GM18873 (cell line): ENCODE measurements around the gene PKNOX2.

Source experiments
- ATAC-seq: cut with Tn5 transposase; IDR thresholded peaks from one replicate; pipeline ENCODE4 v1.9.1; 2021; ENCODE audit warnings: mild to moderate bottlenecking, moderate library complexity, moderate number of reproducible peaks; ENCODE audit not compliant: unreplicated experiment, low FRiP score

Gene PKNOX2

DNA sequence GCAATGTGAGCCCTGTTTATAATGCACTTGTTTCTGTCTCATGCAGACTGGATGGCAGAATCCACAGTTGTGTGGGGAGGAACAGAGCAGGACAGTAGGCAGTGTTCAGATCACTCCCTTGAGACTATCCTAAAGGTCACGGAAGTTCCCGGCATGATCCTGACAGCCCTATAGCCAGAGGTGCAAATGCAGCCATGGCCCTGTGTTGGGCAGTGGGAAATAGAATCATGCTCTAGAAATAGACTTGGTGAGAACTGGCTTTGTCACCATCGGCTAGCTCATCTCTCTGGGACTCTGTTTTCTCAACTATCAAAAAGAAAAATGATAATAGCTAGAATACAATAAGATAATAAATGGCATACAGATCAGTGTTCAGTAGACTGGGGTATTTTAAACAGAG, 208.4 kb downstream of the PKNOX2 start:
- no peak for ATAC-seq

DNA sequence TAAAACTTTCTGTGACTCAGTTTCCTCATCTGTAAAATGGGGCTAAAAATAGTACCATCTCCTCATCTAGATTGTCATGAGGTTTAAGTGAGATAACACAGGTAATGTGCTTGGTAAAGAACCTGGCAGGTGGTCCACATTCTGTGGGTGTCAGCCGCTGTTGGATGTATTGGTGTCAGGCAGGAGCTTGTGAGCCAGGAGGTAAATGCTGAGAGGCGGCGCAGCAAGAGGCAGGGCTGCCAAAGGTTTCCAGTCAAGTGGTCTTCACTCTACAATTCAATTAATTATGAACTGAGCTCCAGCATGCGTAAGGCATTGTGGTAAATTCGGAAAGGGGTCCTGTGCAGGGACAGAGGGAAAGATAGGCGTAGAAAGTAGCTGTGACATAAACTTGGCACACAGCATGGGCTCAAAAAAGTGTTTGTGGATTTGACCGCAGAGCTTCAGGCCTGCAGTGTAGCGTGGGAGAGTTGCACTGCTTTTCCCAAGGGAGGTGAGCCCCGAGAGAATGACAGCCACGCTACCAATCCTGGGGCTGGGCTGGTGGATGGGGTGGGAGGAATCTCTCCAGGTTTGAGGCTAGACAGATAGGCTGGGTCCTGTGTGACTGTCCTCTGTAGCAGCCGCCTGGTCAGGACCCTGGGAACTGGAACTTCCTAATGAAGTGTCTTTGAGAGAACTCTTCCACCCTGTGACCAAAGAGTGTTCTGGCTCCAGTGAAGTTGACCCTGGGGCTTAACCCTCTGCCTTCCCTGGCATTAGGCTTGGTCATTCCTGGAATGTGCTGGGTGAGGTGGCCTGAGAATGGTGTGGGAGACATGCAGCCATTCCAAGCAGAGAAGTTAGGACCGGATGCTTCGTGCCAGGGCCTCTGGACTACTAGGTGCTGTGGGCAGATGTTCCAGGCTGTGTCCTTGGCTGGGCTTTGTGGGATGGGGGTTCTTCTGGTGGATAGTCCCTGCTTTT, 209.2 kb downstream of the PKNOX2 start:
- no peak for ATAC-seq

GRCh38 chr11:125374398-125374797, 209.8 kb downstream of the PKNOX2 start:
- ATAC-seq: no peak

GRCh38 chr11:125375146-125375545, 210.6 kb downstream of the PKNOX2 start:
- ATAC-seq: no peak

GRCh38 chr11:125376117-125376516, 211.6 kb downstream of the PKNOX2 start:
- no peak for ATAC-seq

DNA sequence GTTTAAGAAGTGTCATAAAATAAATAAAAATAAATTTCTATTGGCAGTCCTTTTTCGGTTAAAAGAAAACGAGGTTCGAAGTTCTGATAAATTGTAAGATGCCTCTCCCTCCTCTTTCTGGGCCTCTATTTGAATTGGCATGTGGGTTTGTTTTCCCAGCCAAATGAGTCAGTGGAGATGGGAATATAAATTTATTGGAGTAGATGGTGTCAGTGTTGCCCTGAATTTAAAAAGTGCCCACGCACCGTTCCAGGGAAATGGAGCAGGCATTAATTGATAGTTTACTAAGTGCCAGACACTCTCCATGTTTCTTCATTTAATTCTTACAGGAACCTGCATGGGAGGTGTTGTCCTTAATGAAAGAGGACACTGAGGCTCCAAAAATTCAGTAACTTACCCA, 212.3 kb downstream of the PKNOX2 start:
- no peak for ATAC-seq

- ATAC-seq: no peak
Observed at GRCh38 chr11:125378083-125378482, 213.5 kb downstream of the PKNOX2 start.

DNA sequence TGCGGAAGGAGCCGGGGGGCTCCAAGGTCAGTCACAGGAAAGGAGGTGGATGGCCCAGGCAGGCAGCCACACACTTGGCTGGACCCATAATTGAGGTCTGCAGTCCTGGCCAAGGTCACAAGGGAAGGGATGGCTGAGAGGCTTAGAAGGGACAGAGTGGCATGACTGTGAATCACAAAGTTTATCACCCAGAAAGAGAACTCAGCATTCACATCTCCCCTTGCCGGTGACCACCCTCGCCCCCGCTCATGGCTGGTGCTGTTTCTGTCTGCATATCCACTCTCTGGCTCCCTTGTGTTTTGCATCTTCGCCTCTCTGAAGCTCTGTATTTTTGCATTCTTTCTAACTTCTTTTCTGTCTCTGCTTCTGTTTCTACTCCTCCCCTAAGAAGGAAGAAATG, 214.0 kb downstream of the PKNOX2 start:
- ATAC-seq: no peak

DNA sequence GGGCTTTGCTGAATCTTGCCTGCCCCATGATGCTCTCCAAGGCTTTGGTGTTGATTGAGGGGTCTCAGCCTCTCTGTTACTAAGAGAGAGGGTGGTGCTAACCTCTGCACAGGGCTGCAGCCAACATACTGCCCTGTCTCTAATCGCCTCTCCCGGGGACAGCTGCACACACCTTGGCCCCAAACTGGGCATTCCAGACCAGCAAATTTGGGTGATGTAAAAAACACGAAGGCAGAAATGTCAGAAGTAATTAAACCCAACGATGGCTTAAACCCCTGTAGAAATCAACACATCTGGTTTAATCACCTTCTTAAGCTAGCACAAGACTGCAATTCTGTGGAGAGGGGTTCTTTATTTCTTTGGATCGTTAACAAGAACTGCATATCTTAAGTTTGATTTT, 215.0 kb downstream of the PKNOX2 start:
- ATAC-seq: no peak

GRCh38 chr11:125379981-125380380, 215.4 kb downstream of the PKNOX2 start:
- ATAC-seq: no peak

DNA sequence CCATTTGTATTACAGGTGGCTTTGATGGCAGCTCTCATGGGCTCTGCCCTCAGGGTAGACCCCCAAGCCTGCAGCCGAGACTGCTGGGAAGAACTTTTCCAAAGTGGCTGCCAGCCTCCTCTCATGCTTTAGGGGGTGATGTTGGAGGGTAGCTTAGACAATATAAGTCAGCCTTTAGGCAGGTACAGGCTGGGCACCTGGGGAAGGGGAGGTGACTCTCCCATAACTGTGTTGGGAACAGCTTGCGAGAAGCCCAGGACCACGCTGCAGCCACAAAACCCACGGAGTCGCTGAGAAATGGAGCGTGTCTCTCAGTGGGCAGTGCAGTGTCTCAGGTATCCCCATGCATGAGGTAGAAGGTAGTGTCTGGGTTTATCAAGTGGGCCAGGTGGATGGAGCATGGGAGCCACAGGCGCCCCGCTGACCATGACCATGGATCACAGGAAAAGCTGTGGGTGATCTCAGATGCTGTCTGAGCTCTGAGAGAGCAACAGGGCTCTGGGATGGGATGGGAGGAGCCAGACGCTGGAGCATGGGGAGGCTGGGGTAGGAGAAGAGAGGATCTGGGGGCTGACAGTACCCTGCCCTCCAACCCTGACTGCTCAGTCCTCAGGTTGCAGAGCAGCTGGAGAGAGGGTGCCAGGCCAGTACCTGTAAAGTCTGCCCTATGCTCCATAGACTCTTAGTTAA, 216.3 kb downstream of the PKNOX2 start:
- no peak for ATAC-seq

DNA sequence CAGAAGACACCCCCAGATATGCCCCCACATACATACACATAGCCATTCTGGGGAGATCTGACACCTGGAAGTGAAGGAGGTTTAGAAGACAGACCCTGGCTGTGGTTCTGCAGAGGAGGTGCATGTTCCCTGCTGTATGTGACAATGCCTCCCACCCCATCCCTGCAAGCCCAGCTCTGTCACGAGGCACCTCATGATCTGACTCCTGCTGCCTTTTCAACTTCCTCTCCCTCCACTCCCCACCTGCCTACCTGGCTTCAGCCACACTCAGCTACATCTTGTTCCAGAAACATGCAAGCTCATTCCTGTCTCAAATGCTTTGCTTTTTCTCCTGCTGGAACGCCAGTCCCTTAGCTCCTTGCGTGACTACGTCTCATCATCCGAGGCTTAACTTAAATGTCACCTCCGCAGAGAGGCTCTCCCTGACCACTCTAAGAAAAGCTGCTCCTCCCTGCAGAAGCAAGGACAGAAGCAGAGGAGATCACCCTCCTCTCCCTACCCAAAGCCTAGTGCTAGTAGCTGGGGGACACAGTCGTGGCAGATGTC, 217.0 kb downstream of the PKNOX2 start:
- ATAC-seq: no peak

DNA sequence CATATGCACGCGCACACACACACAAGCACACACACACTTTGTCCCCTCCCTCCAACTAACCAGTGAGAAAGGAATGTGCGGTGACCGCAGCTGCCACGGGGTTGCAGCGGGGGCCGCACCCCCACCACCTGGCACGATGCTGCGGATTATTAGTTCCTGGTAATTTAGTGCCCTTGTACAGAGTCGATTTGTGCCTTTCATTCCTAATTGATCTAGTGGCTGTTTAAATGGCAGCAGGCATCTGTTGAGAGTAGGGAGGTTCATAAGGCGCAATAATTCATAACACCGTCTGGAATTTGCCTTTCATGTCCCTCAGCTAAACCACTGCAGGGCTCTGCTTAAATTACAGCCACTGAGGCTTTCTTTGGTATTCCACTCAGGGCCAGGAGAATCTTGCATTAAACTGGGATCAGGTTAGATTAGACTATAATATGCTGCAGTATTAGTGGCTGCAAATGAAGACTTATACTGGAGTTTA, 217.8 kb downstream of the PKNOX2 start:
- no peak for ATAC-seq

DNA sequence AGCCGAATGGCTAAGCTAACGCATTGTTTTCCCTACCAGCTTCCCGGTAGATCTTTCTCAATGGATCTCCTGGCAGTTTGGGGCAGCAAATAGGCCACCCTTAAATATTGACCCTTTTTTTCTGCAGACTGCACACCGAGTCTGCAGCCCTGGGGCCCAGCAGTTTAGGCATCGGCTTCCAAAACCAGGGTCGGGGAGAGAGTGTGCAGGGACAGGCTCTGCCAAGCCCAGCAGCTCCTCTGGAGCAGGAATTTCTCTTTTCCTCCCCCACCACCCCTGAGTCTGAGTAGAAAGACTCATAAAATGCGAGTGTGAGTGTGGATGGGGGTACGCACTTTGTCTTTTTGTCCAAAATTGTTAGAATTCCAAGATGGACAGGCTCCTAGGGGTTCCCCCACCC, 218.3 kb downstream of the PKNOX2 start:
- no peak for ATAC-seq

GRCh38 chr11:125384825-125385224, 220.3 kb downstream of the PKNOX2 start:
- ATAC-seq: no peak

DNA sequence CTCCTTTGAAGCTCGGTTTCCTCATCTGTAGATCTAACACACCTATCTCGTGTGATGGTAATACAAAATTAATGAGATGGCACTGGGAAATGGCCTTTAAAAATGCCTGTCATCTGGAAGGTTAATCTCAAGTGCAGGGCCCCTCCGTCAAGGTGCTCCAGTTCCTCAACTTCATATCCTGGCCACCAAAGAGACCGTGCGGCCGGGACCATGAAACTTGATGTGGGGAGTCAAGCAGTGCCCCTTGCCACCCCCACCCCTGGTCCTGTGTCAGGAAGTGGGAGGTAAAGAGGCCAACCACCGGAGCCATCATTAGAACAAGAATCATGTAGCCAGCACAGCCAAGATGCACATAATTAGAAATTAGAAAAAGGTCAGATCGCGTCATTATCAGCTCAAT, 223.3 kb downstream of the PKNOX2 start:
- ATAC-seq: no peak

DNA sequence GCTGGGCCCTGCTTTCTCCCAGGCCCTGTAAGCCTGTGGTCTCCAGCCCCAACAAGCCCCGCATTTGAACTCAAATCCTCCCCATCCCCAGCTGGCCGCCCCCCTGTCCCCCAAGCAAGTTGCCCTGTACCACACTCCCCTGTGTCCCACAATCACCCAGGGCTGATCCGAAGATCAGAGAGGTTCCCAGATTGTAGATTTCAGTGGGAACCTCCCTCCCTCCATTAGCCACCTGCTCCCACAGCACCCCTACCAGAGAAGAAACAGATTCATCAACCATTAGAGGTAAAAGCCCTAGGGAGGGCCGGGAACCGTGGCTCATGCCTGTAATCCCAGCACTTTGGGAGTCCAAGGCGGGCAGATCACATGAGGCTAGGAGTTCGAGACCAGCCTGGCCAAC, 224.1 kb downstream of the PKNOX2 start:
- no peak for ATAC-seq

DNA sequence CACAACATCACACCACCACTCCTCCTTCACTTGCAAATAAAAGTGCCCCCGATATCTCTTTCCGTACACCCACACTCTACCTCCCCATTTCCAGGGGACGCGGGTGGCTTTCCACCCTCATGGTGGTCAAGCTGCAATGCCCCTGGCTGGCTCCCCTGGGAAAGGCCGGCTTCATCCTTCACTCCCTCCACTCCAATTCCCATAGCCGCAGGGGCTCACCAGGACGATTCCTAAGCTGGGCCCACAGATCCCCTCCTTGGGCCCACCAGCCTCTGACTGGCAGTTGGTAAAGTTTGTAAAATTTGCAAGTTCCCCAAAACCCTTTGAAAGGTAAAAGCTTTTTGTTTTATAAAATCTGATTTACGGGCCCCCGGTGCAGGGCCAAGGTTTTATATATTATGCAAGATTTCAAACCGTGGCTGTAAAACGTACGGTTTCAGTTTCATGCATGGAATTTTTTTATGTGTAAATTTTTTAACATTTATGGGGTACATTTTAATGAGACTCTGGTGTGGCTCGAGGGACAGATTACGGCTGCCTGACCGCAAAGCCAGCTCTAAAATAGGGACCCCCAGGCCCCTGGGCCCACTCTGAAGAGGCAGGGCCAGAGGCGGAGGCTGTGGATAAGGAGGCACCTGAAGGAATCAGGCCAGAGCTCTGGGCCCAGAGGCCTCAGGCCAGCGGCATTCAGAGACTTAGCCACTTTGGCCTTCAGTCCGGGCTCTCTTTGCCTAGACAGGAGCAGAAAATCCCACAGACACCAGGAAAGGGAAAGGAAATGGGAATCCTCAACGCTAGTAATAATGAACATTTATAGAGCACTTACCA, 225.0 kb downstream of the PKNOX2 start:
- ATAC-seq: no peak

- no peak for ATAC-seq
Observed at GRCh38 chr11:125390946-125391345, 226.4 kb downstream of the PKNOX2 start.

GRCh38 chr11:125393331-125393730, 228.8 kb downstream of the PKNOX2 start:
- no peak for ATAC-seq
